ENCODE measurements around the gene RBM42. TPM values are rescaled to one million over a fixed set of nuclear protein-coding genes. Genes with fewer than 3 reads are reported as not detected.
"Not testable (repeated sequence)": the region's sequence is repeated elsewhere in the genome, so short reads cannot be mapped to it uniquely, and the experiment has no call there.

The RBM42 gene
- total RNA-seq, 1 experiment from 2014 or later, result 218 TPM

- DNase-seq (ENCODE audit: low spot score), result peak; percentile 99
Observed at GRCh38 chr19:35648017-35648961, 19.5 kb downstream of the RBM42 start, which contains the start of gene COX6B1. COX6B1 (plus strand) TSS chr19:35648323; CDS start chr19:35651244, 2,921 bp downstream.

- no peak for DNase-seq (ENCODE audit: low spot score)
Observed at GRCh38 chr19:35650581-35650980, 21.7 kb downstream of the RBM42 start.

DNA sequence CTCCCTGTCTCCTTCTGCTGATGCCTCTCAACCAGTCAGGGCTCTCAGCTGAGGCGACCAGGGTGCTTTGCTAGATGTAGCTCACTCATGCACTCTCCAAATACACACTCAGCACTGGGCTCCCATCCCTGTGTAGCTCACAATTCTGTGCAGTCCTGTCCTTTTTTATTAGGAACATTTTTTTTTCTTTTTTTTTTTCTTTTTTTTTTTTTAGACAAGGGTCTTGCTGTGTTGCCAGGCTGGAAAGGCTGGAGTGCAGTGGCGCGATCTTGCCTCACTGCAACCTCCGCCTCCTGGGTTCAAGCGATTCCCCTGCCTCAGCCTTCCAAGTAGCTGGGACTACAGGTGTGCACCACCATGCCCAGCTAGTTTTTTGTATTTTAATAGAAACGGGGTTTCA, 26.0 kb downstream of the RBM42 start:
- not testable (repeated sequence) for DNase-seq (ENCODE audit: low spot score)

DNA sequence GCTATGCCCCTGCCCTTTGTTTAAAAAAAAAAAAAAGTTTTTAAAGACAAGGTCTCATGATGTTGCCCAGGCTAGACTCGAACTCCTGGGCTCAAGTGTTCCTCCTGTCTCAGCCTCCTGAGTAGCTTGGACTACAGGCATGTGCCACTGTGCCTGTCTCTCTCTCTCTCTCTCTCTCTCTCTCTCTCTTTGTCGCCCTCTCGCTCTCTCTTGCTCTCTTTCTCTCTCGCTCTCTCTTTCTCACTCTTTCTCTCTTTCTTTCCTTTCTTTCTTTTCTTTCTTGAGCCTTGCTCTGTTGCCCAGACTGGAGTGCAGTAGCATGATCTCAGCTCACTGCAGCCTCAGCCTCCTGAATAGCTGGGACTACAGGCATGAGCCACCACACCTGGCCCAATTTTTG, 26.8 kb downstream of the RBM42 start:
- no peak for DNase-seq (ENCODE audit: low spot score)

GRCh38 chr19:35656700-35657099, 27.9 kb downstream of the RBM42 start:
- no peak for DNase-seq (ENCODE audit: low spot score)

DNA sequence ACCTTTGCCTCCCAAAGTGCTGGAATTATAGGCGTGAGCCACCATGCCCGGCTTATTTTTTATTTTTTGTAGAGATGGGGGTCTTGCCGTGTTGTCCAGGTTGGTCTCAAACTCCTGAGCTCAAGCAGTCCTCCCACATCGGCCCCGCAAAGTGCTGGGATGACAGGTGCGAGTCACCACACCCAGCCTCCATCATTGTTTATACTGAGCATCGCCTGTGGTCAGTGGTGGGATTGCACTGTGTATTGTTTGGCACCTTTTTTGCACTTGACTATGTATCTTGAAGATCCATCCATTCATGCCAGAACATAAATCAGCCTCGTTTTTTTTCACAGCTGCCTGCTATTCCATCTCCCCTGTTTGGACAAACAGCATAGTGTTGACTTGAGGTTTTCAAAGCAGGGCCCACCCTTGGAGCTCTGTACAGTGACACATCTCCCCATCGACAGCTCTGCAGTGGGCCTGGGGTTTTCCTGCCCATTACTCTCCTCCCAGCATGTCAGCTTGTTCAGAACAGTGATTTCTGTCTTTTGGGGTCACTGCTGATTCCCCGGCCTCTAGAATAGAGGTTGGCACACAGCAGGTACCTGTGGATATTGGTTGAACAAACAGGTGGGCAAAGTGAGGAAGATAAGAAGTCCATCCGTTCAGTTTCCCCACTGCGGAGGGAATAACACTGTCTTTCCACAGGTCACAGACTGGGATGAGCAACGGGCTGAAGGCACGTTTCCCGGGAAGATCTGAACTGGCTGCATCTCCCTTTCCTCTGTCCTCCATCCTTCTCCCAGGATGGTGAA, 29.3 kb downstream of the RBM42 start:
- DNase-seq (ENCODE audit: low spot score), result no peak

- DNase-seq (ENCODE audit: low spot score), result no peak
Observed at GRCh38 chr19:35661995-35662340, 33.1 kb downstream of the RBM42 start.

DNA sequence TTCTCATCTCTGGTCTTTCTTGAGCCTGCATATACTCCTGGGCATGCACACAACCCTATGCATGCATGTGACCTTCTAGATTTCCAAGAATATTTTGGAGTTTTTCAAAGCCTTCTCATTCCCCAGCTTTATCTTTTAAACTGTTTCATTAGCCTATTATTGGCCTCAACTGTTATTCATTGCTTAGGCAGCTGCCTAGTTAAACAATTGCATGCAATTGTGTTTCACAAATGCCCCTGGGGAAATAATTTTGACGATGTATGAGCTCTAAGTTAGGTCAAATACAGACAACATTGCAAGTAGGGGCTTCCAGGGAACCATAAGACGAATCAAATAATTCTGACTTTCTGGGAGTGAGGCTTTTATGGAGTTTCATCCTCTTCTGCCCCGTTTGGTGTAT, 35.1 kb downstream of the RBM42 start:
- DNase-seq (ENCODE audit: low spot score), result no peak

- no peak for DNase-seq (ENCODE audit: low spot score)
Observed at GRCh38 chr19:35665157-35665556, 36.3 kb downstream of the RBM42 start.

GRCh38 chr19:35665604-35666003, 36.8 kb downstream of the RBM42 start:
- no peak for DNase-seq (ENCODE audit: low spot score)

DNA sequence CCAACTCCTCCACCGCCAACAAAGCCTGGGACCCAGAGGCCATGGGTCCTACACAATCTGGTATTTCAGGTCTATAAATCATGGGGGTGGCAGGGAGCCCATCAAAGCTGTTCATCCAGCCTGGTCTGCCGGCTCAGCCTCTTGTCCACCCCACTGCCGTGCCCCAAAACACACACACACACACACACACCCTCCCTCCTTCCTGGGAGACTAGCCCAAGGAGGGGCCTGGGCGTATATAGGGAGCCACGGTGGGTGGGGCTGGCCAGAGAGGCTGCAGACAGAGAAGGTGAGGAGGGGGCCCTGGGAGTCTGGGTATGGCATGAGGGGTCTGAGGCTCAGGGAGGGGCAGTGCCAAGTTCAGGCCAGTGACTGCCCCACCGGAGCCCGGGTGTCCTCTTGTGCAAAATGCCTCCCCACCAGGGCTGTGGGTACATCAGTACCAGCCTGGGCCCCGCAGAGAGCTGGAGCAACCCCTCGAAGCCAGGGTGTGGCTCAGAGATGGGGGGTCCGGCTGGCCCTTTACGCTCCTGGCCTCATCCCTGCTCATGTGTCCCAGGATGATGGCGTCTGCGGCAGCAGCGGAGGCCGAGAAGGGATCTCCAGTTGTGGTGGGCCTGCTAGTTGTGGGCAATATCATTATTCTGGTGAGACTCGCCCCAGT, 37.5 kb downstream of the RBM42 start, which contains the start of gene UPK1A:
Gene UPK1A, plus strand, starts transcription at position 267 of the 663 bp plus-strand sequence. Its CDS starts 296 bp downstream, at position 563.
- DNase-seq (ENCODE audit: low spot score), result no peak

- no peak for DNase-seq (ENCODE audit: low spot score)
Observed at GRCh38 chr19:35669566-35669965, 40.7 kb downstream of the RBM42 start.

DNA sequence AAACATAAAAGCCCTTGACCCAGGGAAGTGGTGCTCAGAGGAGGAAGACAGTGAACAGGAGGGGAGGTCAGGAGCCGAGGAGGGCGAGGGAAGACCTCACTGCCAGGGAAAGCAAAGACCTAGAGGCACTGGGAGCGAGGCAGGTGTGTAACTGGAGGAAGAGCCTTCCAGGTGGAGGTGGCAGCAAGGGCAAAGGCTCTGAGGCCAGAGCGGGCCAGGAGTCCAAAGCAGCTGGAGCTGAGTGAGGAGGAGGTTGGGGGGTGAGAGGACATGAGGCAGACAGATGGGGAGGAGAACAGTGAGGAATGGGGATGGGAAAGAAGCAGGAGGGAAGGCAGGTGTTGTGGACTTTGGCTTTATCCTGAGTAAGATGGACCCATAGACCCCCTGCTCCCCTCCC, 41.1 kb downstream of the RBM42 start:
- no peak for DNase-seq (ENCODE audit: low spot score)

GRCh38 chr19:35670686-35671085, 41.9 kb downstream of the RBM42 start:
- DNase-seq (ENCODE audit: low spot score), result no peak

DNA sequence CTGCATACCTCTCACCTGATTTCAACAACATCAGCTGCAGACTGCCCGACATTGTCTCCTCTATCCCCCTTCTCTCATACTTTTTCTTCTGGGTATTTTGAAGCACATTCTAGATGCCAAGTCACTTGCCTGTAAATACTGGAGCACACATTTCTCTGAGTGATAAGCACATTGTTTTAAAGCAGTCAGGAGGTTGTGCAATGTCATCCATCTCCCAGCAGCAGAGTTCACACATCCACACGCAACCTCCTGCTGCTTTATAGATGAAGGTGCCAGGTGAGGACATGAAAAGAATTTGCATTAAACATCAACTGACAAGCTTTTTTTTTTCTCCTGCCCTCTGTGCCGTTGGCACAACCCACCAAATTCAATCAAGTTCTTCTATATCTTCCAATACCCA, 43.0 kb downstream of the RBM42 start:
- DNase-seq (ENCODE audit: low spot score), result no peak

- no peak for DNase-seq (ENCODE audit: low spot score)
Observed at GRCh38 chr19:35673121-35673804, 44.4 kb downstream of the RBM42 start.

DNA sequence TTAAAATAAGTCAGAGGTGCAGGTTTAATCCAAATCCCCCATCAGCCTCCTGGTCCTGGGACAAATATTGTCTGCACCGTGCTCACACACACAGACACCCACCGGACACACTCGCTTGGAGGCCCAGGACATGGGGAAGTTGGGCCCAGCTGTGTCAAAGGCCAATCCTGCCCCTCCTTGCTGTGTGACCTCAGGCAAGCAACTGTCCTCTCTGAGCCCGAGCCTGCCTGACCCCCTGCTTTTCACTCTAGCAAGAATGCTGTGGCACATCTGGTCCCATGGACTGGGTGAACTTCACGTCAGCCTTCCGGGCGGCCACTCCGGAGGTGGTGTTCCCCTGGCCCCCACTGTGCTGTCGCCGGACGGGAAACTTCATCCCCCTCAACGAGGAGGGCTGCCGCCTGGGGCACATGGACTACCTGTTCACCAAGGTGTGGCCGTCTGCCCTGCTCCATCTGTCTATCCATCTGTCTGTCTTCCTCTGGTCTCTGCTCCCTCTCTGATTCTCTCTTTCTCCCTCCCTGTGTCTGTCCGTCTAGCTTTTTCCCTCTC, 46.8 kb downstream of the RBM42 start:
- DNase-seq (ENCODE audit: low spot score), result no peak
